Breast epithelium (tissue), 3 donors: ENCODE results near the gene ADAM22.

ENCODE experiments used
- CTCF ChIP-seq, 3 donors: fragments of 450-650 bp; IDR thresholded peaks; one replicate each; pipeline ENCODE4 v1.5.1; 2016 to 2017; ENCODE audit warnings: antibody characterized with exemption in 3 of 3, mild to moderate bottlenecking in 3 of 3, moderate library complexity in 3 of 3
- POLR2A ChIP-seq: fragments of 450-650 bp; IDR thresholded peaks from one replicate; pipeline ENCODE4 v1.6.1; 2016; ENCODE audit warnings: antibody characterized with exemption, mild to moderate bottlenecking, moderate library complexity

GRCh38 chr7:88223265-88223664, 289.2 kb downstream of the ADAM22 start:
- TF ChIP-seq CTCF (IDR thresholded peaks at IDR 0.05) (no peak), POLR2A (no peak)
